Karpas-422 (cell line): ENCODE measurements around the gene BLMH. TPM values are rescaled to one million over a fixed set of nuclear protein-coding genes. Genes with fewer than 3 reads are reported as not detected.

Experiments
- DNase-seq: peaks from one replicate; pipeline ENCODE4 v3.0.0-alpha.2; 2015
- H2AFZ ChIP-seq: fragments of 200-600 bp; sonication (generic); 2 replicates; pipeline ENCODE4 v1.6.1; 2014; ENCODE audit warnings: antibody characterized with exemption, low read length, mixed read lengths
- H3K27ac ChIP-seq: fragments of 200-600 bp; sonication (generic); 2 replicates; pipeline ENCODE4 v1.5.1; 2014; ENCODE audit warnings: mild to moderate bottlenecking, low read length, moderate library complexity
- H3K27me3 ChIP-seq: fragments of 200-600 bp; sonication (generic); 2 replicates; pipeline ENCODE4 v1.6.1; 2014; ENCODE audit warnings: low read length, mixed read lengths
- H3K36me3 ChIP-seq: fragments of 200-600 bp; sonication (generic); 2 replicates; pipeline ENCODE4 v1.6.1; 2014; ENCODE audit warnings: low read length, mixed read lengths; ENCODE audit not compliant: insufficient read depth
- H3K4me1 ChIP-seq: fragments of 200-600 bp; sonication (generic); 2 replicates; pipeline ENCODE4 v1.6.1; 2014; ENCODE audit warnings: mild to moderate bottlenecking, low read length, mixed read lengths
- H3K4me2 ChIP-seq: fragments of 200-600 bp; sonication (generic); 2 replicates; pipeline ENCODE4 v1.6.1; 2014; ENCODE audit warnings: low read length, low read depth, mild to moderate bottlenecking; ENCODE audit not compliant: poor library complexity, severe bottlenecking
- H3K4me3 ChIP-seq: fragments of 200-600 bp; sonication (generic); 2 replicates; pipeline ENCODE4 v1.5.1; 2014; ENCODE audit warnings: mild to moderate bottlenecking, antibody characterized with exemption, low read length, mixed read lengths
- H3K79me2 ChIP-seq: fragments of 200-600 bp; sonication (generic); 2 replicates; pipeline ENCODE4 v1.6.1; 2014; ENCODE audit warnings: mild to moderate bottlenecking, low read length, mixed read lengths
- H3K9ac ChIP-seq: fragments of 200-600 bp; sonication (generic); 2 replicates; pipeline ENCODE4 v1.6.0; 2014; ENCODE audit warnings: low read length
- H3K9me2 ChIP-seq: fragments of 200-600 bp; sonication (generic), shearing (Covaris generic); replicated peaks from 2 replicates; pipeline ENCODE4 v1.6.0; 2014; ENCODE audit warnings: mild to moderate bottlenecking, low read length, moderate library complexity; ENCODE audit not compliant: insufficient read depth
- H3K9me3 ChIP-seq: fragments of 300-700, 200-600 bp; sonication (generic); 2 replicates; pipeline ENCODE4 v1.6.1; 2014; ENCODE audit warnings: low read length, mixed read lengths
- H4K20me1 ChIP-seq: fragments of 200-600 bp; sonication (generic); 2 replicates; pipeline ENCODE4 v1.6.1; 2014; ENCODE audit warnings: mild to moderate bottlenecking, antibody characterized with exemption, low read length, low read depth; ENCODE audit not compliant: insufficient read depth
- total RNA-seq: library from RNA; depleted of rRNA; stranded (reverse); fragments of >200 nt; shearing (Covaris generic); gene quantifications from 2 replicates; pipeline ENCODE4 v1.2.3, GENCODE V29; 2014; ENCODE audit warnings: low replicate concordance

BLMH gene
- total RNA-seq, 1 experiment from 2014 or later = 47.5 TPM

DNA sequence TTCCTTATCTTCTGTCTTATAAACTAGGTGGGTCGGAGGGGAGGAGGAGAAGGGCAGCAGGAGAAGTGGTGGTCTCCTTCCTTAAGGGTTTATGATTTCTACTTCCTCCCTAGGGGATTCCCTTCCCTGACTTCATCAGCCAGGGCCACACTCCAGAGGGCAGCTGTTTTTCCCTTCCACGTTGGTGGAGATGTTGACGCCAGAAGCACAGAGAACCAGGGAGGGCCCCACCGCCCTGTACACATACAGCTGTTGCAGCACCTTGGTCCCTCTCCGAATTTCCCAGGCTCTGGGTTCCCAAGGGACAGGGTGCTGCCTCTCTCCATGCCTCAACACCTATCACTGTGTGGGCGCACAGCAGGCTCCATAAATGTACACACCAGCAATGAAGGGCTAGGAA, 50.7 kb downstream of the BLMH start:
- no peaks in the 10 kb centered on the region for H3K79me2 ChIP-seq
- no peak overlapping the region for H3K4me3 ChIP-seq
- DNase-seq = no peak
- H3K36me3 ChIP-seq = no peaks in the 10 kb centered on the region
- H3K9me3 ChIP-seq = no peaks in the 10 kb centered on the region
- H3K9ac ChIP-seq = no peak overlapping the region
- no peaks in the 10 kb centered on the region for H4K20me1 ChIP-seq
- H3K4me2 ChIP-seq = no peak overlapping the region
- no peak overlapping the region for H3K27ac ChIP-seq
- H2AFZ ChIP-seq = no peak overlapping the region
- no peaks in the 10 kb centered on the region for H3K27me3 ChIP-seq
- H3K4me1 ChIP-seq = no peaks in the 10 kb centered on the region
- no peaks in the 10 kb centered on the region for H3K9me2 ChIP-seq

DNA sequence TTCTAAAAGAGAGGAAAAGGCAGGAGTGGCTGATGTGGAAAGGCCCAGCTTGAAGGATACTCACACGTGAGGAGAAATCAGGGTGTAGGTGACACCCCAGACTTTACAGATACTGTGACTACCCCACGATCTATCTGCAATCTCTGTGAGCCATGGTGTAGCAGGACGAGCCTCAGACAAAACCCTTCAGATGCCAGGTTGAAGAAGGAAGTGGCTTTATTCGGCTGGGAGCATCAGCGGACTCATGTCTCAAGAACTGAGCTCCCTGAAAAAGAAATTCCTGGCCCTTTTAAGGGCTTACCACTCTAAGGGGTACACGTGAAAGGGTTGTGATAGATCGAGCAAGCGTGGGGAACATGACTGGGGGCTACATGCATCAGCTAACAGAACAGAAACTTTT, 51.6 kb downstream of the BLMH start:
- H2AFZ ChIP-seq = no peak overlapping the region
- no peak overlapping the region for H3K4me2 ChIP-seq
- H3K9me2 ChIP-seq = no peaks in the 10 kb centered on the region
- no peaks in the 10 kb centered on the region for H3K27me3 ChIP-seq
- no peaks in the 10 kb centered on the region for H3K79me2 ChIP-seq
- peaks cover 2% of the 10 kb centered on the region; the same call in 1 of the 2 replicates for H3K4me1 ChIP-seq
- H3K36me3 ChIP-seq = no peaks in the 10 kb centered on the region
- no peaks in the 10 kb centered on the region for H4K20me1 ChIP-seq
- no peak for DNase-seq
- H3K4me3 ChIP-seq = no peak overlapping the region
- H3K27ac ChIP-seq = no peak overlapping the region
- H3K9me3 ChIP-seq = no peaks in the 10 kb centered on the region
- H3K9ac ChIP-seq = no peak overlapping the region

DNA sequence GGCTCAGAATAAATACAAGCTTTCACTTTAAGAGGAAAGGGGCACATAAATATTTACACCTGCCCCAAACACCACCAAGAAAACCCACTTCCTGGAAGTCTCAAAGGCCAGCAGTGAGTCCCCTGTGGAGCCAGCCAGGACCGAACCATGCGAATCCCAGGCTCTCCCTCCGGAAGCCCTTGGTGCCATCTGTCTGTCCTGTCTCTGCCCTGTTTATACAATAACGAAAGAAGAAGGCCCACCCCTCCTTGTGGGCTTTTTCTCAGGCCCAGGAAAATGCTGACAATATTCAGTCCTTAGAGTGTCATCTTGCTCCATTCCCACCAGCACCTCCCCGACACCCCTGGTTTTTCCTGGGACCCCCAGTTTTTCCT, 52.7 kb downstream of the BLMH start:
- Histone ChIP-seq H3K4me3 (no peak overlapping the region), H2AFZ (no peak overlapping the region), H3K4me2 (no peak overlapping the region), H3K4me1 (peaks cover 8% of the 10 kb centered on the region; the same call in 1 of the 2 replicates), H3K27me3 (no peaks in the 10 kb centered on the region), H3K27ac (no peak overlapping the region), H3K79me2 (no peaks in the 10 kb centered on the region), H3K9me2 (no peaks in the 10 kb centered on the region), H3K9ac (no peak overlapping the region), H3K9me3 (no peaks in the 10 kb centered on the region), H3K36me3 (no peaks in the 10 kb centered on the region), H4K20me1 (no peaks in the 10 kb centered on the region)
- DNase-seq = no peak

DNA sequence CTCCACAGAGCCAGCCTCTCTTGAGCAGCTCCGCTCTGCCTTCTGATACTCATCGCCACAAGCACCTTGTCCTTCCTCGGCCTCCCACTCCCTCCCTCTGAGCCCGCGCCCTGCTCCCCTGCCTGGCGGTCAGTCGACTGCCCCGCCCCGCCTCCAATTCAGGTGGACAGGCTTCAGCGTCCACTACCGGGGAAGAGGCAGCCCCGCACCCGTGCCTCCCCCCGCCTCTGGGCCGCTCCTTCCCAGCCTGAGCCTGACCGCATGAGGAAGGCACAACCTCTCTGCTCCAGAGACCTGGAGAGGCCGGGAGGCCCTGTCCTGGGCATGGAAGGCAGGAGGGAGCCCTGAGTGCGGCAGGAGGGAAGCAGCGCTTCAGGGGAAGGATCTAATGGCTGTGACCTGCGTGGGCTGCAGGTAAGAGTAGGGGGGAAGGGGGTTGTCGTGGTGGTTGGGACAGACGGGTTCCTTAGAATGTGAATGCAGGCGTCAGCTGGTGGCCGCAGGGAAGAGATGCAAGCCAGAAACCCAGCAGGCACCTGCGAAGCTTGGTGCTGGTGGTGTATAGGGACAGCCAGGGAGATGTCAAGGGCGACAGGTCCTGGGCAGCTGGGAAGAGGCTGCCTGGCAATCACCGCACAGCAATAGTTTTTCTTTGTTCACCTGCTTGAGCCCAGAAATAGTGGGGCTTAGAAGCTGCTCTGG, 53.2 kb downstream of the BLMH start:
- Histone ChIP-seq H4K20me1 (no peaks in the 10 kb centered on the region), H3K4me2 (no peak overlapping the region), H3K79me2 (no peaks in the 10 kb centered on the region), H3K4me3 (no peak overlapping the region), H2AFZ (no peak overlapping the region), H3K9me3 (no peaks in the 10 kb centered on the region), H3K9ac (no peak overlapping the region), H3K9me2 (no peaks in the 10 kb centered on the region), H3K4me1 (peaks cover 8% of the 10 kb centered on the region; the same call in 1 of the 2 replicates), H3K27me3 (no peaks in the 10 kb centered on the region), H3K36me3 (no peaks in the 10 kb centered on the region), H3K27ac (no peak overlapping the region)
- no peak for DNase-seq

DNA sequence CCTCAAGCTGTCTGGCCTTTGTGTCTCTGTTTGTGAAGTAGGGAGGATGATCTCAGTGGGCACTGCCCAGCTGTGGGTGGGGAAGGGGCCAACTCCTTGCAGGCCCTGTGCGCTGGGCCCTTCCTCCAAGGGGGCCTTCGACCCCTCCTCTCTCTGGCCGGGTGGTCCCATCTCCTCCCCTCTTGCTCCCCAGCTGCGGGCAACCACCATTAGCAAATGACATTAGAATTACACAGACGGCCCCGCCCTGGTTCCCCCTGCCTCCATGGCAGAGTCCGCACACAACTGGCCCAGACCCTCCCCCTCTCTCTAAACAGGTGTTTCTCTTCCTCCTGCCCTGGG, 53.8 kb downstream of the BLMH start:
- Histone ChIP-seq H3K4me3 (no peak overlapping the region), H3K79me2 (no peaks in the 10 kb centered on the region), H3K27ac (no peak overlapping the region), H3K4me1 (peaks cover 8% of the 10 kb centered on the region; the same call in 1 of the 2 replicates), H3K27me3 (no peaks in the 10 kb centered on the region), H4K20me1 (no peaks in the 10 kb centered on the region), H3K36me3 (no peaks in the 10 kb centered on the region), H3K4me2 (no peak overlapping the region), H2AFZ (no peak overlapping the region), H3K9me3 (no peaks in the 10 kb centered on the region), H3K9ac (no peak overlapping the region), H3K9me2 (no peaks in the 10 kb centered on the region)
- DNase-seq = no peak

DNA sequence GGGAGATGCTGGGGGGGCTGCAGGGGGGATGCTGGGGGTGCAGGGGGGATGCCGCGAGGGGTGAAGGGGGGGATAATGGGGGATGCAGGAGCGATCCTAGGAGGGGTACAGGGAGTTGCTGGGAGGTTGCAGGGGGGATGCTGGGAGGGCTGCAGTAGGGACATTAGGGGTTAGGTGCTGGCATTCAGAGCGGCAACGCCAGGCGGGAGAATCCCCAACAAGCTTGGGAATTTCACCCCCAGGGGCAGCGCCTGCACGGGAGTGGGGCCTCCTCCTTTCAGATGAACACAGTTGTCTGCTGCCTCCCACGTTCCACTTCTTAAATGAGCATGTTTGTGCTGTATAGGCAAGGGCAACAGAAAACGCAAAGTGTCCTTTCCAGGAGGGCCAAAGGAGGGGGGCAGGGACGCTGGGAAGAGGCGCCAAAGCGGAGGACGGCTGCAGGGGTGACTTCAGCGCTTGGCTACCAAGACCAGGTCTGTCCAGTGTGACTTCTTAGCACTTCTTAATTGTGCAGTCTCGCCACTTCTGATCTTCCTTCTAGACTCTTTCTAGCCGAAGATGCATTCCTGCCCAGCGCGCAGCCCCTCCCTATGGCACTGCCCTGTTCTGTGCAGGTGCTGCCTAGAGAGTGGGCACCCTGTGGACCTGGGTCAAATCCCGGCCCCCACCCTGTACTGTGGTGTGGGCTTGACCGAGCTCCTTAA, 54.3 kb downstream of the BLMH start:
- Histone ChIP-seq H3K4me2 (no peak overlapping the region), H4K20me1 (no peaks in the 10 kb centered on the region), H3K4me3 (no peak overlapping the region), H2AFZ (no peak overlapping the region), H3K36me3 (no peaks in the 10 kb centered on the region), H3K4me1 (peaks cover 8% of the 10 kb centered on the region; the same call in 1 of the 2 replicates), H3K27ac (no peak overlapping the region), H3K9ac (no peak overlapping the region), H3K79me2 (no peaks in the 10 kb centered on the region), H3K9me3 (no peaks in the 10 kb centered on the region), H3K27me3 (no peaks in the 10 kb centered on the region), H3K9me2 (no peaks in the 10 kb centered on the region)
- no peak for DNase-seq

DNA sequence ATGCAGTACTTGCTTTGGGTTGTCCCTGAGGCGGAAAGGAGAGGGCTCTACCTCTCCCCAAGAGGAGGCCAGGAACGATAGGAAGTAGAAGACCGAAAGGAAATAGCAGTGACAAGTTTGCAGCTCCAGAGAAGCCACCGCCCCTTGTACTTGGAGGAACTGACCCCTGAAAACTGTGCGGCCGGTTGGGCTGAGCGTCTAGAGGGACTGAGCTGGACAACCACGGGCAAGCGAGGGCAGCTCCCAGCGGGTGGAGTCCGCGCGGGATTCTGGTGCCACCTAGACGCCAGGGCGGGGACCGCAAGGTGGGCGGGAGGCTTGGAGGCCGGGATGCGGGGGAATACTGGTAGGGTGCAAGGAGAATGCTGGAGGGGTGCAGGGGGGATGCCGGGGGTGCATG, 55.0 kb downstream of the BLMH start:
- no peak for DNase-seq
- Histone ChIP-seq H3K9me3 (no peaks in the 10 kb centered on the region), H2AFZ (no peak overlapping the region), H3K4me1 (peaks cover 8% of the 10 kb centered on the region; the same call in 1 of the 2 replicates), H3K4me2 (no peak overlapping the region), H3K27ac (no peak overlapping the region), H3K9me2 (no peaks in the 10 kb centered on the region), H3K4me3 (no peak overlapping the region), H3K27me3 (no peaks in the 10 kb centered on the region), H4K20me1 (no peaks in the 10 kb centered on the region), H3K9ac (no peak overlapping the region), H3K36me3 (no peaks in the 10 kb centered on the region), H3K79me2 (no peaks in the 10 kb centered on the region)

DNA sequence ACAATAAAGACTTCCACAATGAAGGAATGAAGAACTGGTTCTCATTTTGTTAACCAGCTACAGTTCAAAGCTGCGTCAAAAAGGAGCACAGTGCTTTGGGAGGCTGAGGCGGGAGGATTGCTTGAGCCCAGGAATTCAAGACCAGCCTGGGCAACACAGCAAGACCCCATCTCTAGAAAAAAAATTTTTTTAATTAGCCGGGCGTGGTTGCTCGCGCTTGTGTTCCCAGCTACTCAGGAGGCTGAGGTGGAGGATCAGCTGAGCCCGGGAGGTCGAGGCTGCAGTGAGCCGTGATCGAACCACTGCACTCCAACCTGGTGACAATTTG, 55.5 kb downstream of the BLMH start:
- Histone ChIP-seq H3K79me2 (no peaks in the 10 kb centered on the region), H3K9ac (no peak overlapping the region), H4K20me1 (no peaks in the 10 kb centered on the region), H3K4me1 (peaks cover 8% of the 10 kb centered on the region; the same call in 1 of the 2 replicates), H3K36me3 (no peaks in the 10 kb centered on the region), H3K27ac (no peak overlapping the region), H3K9me2 (no peaks in the 10 kb centered on the region), H3K4me2 (no peak overlapping the region), H3K27me3 (no peaks in the 10 kb centered on the region), H2AFZ (no peak overlapping the region), H3K9me3 (no peaks in the 10 kb centered on the region), H3K4me3 (no peak overlapping the region)
- DNase-seq = no peak
